HepG2 (cell line): Measurements from ENCODE around the gene IPO13. TPM values are rescaled to one million over a fixed set of nuclear protein-coding genes. Genes with fewer than 3 reads are reported as not detected.

Experiments used
- ARNT2 ChIP-seq: sonication (generic); formaldehyde crosslinking; IDR thresholded peaks from 2 replicates; pipeline ENCODE4 v1.8.0; 2022; ENCODE audit warnings: mild to moderate bottlenecking, low read depth, missing genetic modification reagents, moderate library complexity
- DNMT1 ChIP-seq: sonication (generic); formaldehyde crosslinking; IDR thresholded peaks from 2 replicates; pipeline ENCODE4 v1.5.1; 2020; ENCODE audit warnings: mild to moderate bottlenecking, missing genetic modification reagents
- FOXP4 ChIP-seq: sonication (generic); formaldehyde crosslinking; IDR thresholded peaks from 2 replicates; pipeline ENCODE4 v1.4.0; 2020; ENCODE audit warnings: missing genetic modification reagents
- GABPB1 ChIP-seq: IDR thresholded peaks from 2 replicates; pipeline ENCODE4 v1.6.1; 2016; ENCODE audit warnings: mild to moderate bottlenecking, missing genetic modification reagents, moderate library complexity, missing compliant biosample characterization
- HNRNPK ChIP-seq: fragments of 200-400 bp; formaldehyde crosslinking; IDR thresholded peaks from 2 replicates; pipeline ENCODE4 v1.6.1; 2018; ENCODE audit warnings: low read length, low read depth, moderate library complexity, mild to moderate bottlenecking; ENCODE audit not compliant: poor library complexity, severe bottlenecking
- IKZF1 ChIP-seq: fragments of 450-650 bp; IDR thresholded peaks from 2 replicates; pipeline ENCODE4 v1.7.1; 2016
- JDP2 ChIP-seq: sonication (generic); formaldehyde crosslinking; IDR thresholded peaks from 2 replicates; pipeline ENCODE4 v1.8.1; 2022; ENCODE audit warnings: missing genetic modification reagents, borderline replicate concordance
- JUNB ChIP-seq: sonication (generic); formaldehyde crosslinking; IDR thresholded peaks from 2 replicates; pipeline ENCODE4 v1.8.0; 2022; ENCODE audit warnings: missing genetic modification reagents, mild to moderate bottlenecking, borderline replicate concordance
- RARA ChIP-seq: IDR thresholded peaks from 2 replicates; pipeline ENCODE4 v1.6.1; 2016; ENCODE audit warnings: missing genetic modification reagents, missing compliant biosample characterization
- RORA ChIP-seq: sonication (generic); formaldehyde crosslinking; IDR thresholded peaks from 2 replicates; pipeline ENCODE4 v1.5.0; 2020; ENCODE audit warnings: mild to moderate bottlenecking, missing genetic modification reagents, moderate library complexity
- SNRNP70 ChIP-seq: fragments of 200-400 bp; formaldehyde crosslinking; IDR thresholded peaks from 2 replicates; pipeline ENCODE4 v1.6.1; 2017; ENCODE audit warnings: mild to moderate bottlenecking, low read depth, low read length, moderate library complexity
- ZC3H4 ChIP-seq: sonication (generic); formaldehyde crosslinking; IDR thresholded peaks from 2 replicates; pipeline ENCODE4 v1.4.0; 2020; ENCODE audit warnings: missing genetic modification reagents, borderline replicate concordance
- ZNF207 ChIP-seq: fragments of 450-650 bp; IDR thresholded peaks from 2 replicates; pipeline ENCODE4 v1.6.1; 2016; ENCODE audit warnings: antibody characterized with exemption, borderline replicate concordance
- ZNF235 ChIP-seq: sonication (generic); formaldehyde crosslinking; IDR thresholded peaks from 2 replicates; pipeline ENCODE4 v1.8.1; 2023; ENCODE audit warnings: mild to moderate bottlenecking, missing genetic modification reagents, borderline replicate concordance
- ZNF343 ChIP-seq: sonication (generic); formaldehyde crosslinking; IDR thresholded peaks from 2 replicates; pipeline ENCODE4 v1.4.0; 2020; ENCODE audit warnings: mild to moderate bottlenecking, missing genetic modification reagents
- ZNF850 ChIP-seq: sonication (generic); formaldehyde crosslinking; conservative IDR thresholded peaks from 2 replicates; pipeline ENCODE4 v1.9.0; 2021; ENCODE audit warnings: mild to moderate bottlenecking, missing genetic modification reagents
- ZSCAN25 ChIP-seq: sonication (generic); formaldehyde crosslinking; IDR thresholded peaks from 2 replicates; pipeline ENCODE4 v1.8.0; 2022; ENCODE audit warnings: mild to moderate bottlenecking, missing genetic modification reagents
- ZSCAN9 ChIP-seq: IDR thresholded peaks from 2 replicates; pipeline ENCODE4 v1.6.1; 2016; ENCODE audit warnings: borderline replicate concordance
- polyA plus RNA-seq, 8 experiments: library from polyadenylated mRNA; depleted of rRNA in 3 of 8; stranded (reverse) in 7 of 8; unstranded in 1 of 8; fragments of >200 nt; fragmentation: Illumina TruSeq in 4 of 8; extraction: Trizol in 4 of 8; gene quantifications; 2 replicates each; pipeline versions ENCODE4 v1.2.1 to v1.2.3, GENCODE V29; 2011 to 2016; ENCODE audit warnings: low read depth in 4 of 8, missing spikeins in 1 of 8, mixed read lengths in 1 of 8; ENCODE audit not compliant: insufficient read depth in 1 of 8
- total RNA-seq, 5 experiments: library from RNA; depleted of rRNA; stranded (reverse); fragments of >200 nt; fragmentation: Illumina TruSeq; extraction: Trizol; gene quantifications; 2 replicates each; pipeline ENCODE4 v1.2.3, GENCODE V29; 2016; ENCODE audit warnings: low read depth in 1 of 5
- TF ChIP-seq, protein P1 (sequence below): sonication (generic); formaldehyde crosslinking; IDR thresholded peaks from 2 replicates; pipeline ENCODE4 v1.5.0; 2020; ENCODE audit warnings: missing genetic modification reagents
- TF ChIP-seq, protein P2 (sequence below): sonication (generic); formaldehyde crosslinking; IDR thresholded peaks from 2 replicates; pipeline ENCODE4 v1.5.0; 2020; ENCODE audit warnings: mild to moderate bottlenecking, missing genetic modification reagents, borderline replicate concordance
- TF ChIP-seq, protein P3 (sequence below): sonication (generic); formaldehyde crosslinking; IDR thresholded peaks from 2 replicates; pipeline ENCODE4 v1.8.0; 2022; ENCODE audit warnings: low read depth, missing genetic modification reagents

The IPO13 gene
- total and polyA plus RNA-seq, 2 of the 13 experiments (the other 11 are each of a cell fraction or from before 2014, with no cell fraction given): 12.9 to 15.6 TPM

GRCh38 chr1:43946236-43947060, at the start of gene IPO13 (continued):
- TF ChIP-seq FOXP4 (CRISPR knock-in tag) (peak; percentile 37), JUNB (CRISPR knock-in tag) (no peak), DNMT1 (no peak; the same call in 1 of the 2 replicates), SNRNP70 (no peak), ZSCAN9 (CRISPR knock-in tag) (peak; percentile 49; the same call in 1 of the 2 replicates), ZNF207 (no peak), ZNF235 (CRISPR knock-in tag) (peak; percentile 93; the same call in 1 of the 2 replicates), ZSCAN25 (CRISPR knock-in tag) (0 out of 2 replicates have a peak, but pooled peaks have one; percentile 29), ZNF343 (CRISPR knock-in tag) (peak; percentile 91), RARA (CRISPR knock-in tag) (peak; percentile 15; the same call in 1 of the 2 replicates), ZNF850 (CRISPR knock-in tag) (no peak), JDP2 (CRISPR knock-in tag) (no peak; the same call in 1 of the 2 replicates), RORA (CRISPR knock-in tag) (no peak), HNRNPK (peak; percentile 87), ARNT2 (CRISPR knock-in tag) (peak; percentile 77), GABPB1 (peak; percentile 97), IKZF1 (no peak), ZC3H4 (0 out of 2 replicates have a peak, but pooled peaks have one; percentile 21)
- TF ChIP-seq, protein P1, sequence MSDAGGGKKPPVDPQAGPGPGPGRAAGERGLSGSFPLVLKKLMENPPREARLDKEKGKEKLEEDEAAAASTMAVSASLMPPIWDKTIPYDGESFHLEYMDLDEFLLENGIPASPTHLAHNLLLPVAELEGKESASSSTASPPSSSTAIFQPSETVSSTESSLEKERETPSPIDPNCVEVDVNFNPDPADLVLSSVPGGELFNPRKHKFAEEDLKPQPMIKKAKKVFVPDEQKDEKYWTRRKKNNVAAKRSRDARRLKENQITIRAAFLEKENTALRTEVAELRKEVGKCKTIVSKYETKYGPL (CRISPR knock-in tag): no peak
- TF ChIP-seq, protein P2, sequence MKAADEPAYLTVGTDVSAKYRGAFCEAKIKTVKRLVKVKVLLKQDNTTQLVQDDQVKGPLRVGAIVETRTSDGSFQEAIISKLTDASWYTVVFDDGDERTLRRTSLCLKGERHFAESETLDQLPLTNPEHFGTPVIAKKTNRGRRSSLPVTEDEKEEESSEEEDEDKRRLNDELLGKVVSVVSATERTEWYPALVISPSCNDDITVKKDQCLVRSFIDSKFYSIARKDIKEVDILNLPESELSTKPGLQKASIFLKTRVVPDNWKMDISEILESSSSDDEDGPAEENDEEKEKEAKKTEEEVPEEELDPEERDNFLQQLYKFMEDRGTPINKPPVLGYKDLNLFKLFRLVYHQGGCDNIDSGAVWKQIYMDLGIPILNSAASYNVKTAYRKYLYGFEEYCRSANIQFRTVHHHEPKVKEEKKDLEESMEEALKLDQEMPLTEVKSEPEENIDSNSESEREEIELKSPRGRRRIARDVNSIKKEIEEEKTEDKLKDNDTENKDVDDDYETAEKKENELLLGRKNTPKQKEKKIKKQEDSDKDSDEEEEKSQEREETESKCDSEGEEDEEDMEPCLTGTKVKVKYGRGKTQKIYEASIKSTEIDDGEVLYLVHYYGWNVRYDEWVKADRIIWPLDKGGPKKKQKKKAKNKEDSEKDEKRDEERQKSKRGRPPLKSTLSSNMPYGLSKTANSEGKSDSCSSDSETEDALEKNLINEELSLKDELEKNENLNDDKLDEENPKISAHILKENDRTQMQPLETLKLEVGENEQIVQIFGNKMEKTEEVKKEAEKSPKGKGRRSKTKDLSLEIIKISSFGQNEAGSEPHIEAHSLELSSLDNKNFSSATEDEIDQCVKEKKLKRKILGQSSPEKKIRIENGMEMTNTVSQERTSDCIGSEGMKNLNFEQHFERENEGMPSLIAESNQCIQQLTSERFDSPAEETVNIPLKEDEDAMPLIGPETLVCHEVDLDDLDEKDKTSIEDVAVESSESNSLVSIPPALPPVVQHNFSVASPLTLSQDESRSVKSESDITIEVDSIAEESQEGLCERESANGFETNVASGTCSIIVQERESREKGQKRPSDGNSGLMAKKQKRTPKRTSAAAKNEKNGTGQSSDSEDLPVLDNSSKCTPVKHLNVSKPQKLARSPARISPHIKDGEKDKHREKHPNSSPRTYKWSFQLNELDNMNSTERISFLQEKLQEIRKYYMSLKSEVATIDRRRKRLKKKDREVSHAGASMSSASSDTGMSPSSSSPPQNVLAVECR: peak; percentile 98
- TF ChIP-seq, protein P3, sequence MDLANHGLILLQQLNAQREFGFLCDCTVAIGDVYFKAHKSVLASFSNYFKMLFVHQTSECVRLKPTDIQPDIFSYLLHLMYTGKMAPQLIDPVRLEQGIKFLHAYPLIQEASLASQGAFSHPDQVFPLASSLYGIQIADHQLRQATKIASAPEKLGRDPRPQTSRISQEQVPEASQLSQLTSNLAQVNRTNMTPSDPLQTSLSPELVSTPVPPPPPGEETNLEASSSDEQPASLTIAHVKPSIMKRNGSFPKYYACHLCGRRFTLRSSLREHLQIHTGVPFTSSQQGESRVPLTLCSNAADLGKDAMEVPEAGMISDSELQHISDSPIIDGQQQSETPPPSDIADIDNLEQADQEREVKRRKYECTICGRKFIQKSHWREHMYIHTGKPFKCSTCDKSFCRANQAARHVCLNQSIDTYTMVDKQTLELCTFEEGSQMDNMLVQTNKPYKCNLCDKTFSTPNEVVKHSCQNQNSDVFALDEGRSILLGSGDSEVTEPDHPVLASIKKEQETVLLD: 0 out of 2 replicates have a peak, but pooled peaks have one; percentile 43
